ENCODE data around the gene BEST2. TPM values are rescaled to one million over a fixed set of nuclear protein-coding genes. Genes with fewer than 3 reads are reported as not detected.

BEST2 gene
- total RNA-seq, 1 experiment from 2014 or later: 3.3 TPM

DNA sequence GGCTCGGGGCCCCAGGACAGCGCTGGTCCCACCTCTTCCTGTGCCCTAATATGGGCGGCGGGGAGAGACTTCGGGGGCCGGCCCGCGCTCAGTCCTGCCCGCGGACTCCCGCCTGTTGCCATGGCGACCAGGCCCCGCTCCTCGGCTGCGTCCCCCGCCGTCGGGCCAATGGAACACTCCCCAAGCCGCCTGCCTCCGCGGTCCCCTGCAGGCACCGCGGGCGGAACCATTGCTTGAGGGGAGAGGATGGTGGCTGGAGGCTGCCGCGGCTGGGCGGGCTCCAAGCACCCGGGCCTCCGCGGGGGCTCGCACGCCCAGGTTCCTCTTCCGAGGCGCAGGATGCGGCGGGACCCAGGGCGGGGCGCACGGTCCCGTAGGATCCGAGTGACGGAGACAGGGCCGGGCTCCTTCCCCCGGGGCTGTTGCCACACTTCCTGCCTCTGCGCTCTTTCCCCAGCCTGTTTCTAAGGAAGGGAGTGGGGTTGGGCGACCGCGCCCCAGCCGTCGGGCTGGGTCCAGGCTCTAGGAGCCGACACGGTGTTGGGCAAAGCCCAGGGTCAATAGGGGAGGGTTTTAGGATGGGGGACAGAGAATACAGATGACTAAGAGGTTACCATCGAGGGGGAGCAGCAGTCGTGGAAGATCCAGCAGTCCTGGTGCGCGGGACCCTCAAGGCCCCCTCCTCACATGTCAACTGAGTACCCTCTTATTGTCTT, 38.5 kb downstream of the BEST2 start (continued):
- TF ChIP-seq, protein P1, sequence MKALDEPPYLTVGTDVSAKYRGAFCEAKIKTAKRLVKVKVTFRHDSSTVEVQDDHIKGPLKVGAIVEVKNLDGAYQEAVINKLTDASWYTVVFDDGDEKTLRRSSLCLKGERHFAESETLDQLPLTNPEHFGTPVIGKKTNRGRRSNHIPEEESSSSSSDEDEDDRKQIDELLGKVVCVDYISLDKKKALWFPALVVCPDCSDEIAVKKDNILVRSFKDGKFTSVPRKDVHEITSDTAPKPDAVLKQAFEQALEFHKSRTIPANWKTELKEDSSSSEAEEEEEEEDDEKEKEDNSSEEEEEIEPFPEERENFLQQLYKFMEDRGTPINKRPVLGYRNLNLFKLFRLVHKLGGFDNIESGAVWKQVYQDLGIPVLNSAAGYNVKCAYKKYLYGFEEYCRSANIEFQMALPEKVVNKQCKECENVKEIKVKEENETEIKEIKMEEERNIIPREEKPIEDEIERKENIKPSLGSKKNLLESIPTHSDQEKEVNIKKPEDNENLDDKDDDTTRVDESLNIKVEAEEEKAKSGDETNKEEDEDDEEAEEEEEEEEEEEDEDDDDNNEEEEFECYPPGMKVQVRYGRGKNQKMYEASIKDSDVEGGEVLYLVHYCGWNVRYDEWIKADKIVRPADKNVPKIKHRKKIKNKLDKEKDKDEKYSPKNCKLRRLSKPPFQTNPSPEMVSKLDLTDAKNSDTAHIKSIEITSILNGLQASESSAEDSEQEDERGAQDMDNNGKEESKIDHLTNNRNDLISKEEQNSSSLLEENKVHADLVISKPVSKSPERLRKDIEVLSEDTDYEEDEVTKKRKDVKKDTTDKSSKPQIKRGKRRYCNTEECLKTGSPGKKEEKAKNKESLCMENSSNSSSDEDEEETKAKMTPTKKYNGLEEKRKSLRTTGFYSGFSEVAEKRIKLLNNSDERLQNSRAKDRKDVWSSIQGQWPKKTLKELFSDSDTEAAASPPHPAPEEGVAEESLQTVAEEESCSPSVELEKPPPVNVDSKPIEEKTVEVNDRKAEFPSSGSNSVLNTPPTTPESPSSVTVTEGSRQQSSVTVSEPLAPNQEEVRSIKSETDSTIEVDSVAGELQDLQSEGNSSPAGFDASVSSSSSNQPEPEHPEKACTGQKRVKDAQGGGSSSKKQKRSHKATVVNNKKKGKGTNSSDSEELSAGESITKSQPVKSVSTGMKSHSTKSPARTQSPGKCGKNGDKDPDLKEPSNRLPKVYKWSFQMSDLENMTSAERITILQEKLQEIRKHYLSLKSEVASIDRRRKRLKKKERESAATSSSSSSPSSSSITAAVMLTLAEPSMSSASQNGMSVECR (CRISPR knock-in tag; IDR thresholded peaks at IDR 0.05; ENCODE audit: borderline replicate concordance): 0 out of 2 replicates have a peak, but pooled peaks have one; percentile 60
- TF ChIP-seq, protein P2, sequence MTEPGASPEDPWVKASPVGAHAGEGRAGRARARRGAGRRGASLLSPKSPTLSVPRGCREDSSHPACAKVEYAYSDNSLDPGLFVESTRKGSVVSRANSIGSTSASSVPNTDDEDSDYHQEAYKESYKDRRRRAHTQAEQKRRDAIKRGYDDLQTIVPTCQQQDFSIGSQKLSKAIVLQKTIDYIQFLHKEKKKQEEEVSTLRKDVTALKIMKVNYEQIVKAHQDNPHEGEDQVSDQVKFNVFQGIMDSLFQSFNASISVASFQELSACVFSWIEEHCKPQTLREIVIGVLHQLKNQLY (CRISPR knock-in tag; IDR thresholded peaks at IDR 0.05): no peak
- no peak for TF ChIP-seq MXD4 (CRISPR knock-in tag; IDR thresholded peaks at IDR 0.05; ENCODE audit: borderline replicate concordance)
- 0 out of 2 replicates have a peak, but pooled peaks have one; percentile 31 for TF ChIP-seq ETV6 (CRISPR knock-in tag; IDR thresholded peaks at IDR 0.05)

DNA sequence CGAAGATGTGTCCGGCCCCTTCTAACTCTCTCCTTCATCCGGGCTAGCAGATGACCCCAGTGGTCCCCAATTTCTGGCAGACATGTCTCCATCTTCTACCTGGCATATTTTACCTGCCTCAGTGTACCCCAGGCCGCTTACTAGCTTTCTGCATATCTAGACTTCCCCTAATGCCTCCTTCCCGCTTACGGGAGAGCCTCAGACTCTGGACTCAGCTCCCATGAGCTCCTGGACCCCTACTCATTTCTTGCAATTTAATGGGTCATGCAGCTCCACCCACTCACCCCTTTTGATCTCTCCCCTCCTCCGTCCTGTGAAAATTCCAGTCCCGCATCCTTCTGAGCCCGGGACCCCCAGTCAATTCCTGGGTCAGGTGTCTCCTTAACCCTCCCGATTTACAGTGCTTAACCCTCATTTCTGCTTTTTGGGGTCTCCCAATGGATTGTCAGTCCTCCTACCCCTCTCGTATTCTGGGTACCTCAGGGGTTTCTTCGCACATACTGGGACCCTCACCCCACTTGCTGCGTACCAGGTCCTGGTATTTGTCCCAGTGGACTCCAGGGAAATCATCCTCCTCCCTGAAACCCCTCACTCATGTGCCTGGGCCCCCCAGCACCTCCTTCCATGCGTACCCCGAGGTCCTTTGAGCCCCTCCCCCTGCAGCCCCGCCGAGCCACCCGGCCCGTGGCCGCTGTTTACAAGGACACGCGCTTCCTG, 39.2 kb downstream of the BEST2 start:
- ATAC-seq (no peak), DNase-seq (ENCODE audit: low spot score) (no peak)

DNA sequence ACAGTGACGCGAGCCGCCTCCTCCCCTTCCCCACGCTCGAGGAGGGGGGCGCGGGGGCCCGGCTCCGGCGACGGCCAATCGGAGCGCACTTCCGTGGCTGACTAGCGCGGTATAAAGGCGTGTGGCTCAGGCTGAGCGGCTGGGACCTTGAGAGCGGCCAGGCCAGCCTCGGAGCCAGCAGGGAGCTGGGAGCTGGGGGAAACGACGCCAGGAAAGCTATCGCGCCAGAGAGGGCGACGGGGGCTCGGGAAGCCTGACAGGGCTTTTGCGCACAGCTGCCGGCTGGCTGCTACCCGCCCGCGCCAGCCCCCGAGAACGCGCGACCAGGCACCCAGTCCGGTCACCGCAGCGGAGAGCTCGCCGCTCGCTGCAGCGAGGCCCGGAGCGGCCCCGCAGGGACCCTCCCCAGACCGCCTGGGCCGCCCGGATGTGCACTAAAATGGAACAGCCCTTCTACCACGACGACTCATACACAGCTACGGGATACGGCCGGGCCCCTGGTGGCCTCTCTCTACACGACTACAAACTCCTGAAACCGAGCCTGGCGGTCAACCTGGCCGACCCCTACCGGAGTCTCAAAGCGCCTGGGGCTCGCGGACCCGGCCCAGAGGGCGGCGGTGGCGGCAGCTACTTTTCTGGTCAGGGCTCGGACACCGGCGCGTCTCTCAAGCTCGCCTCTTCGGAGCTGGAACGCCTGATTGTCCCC, 39.9 kb downstream of the BEST2 start, which contains the start of gene JUNB:
JUNB (plus strand) TSS at position 142 of the 706 bp plus-strand sequence; CDS start at position 428, 286 bp downstream.
- CTCF ChIA-PET: interaction anchor here (0.9 to 14.0 kb wide), 10 partner anchors 10 to 119 kb away, joined by 3 to 341 read pairs (median 8); partner anchors contain the start of genes HOOK2, PRDX2 and THSD8
- TF ChIP-seq IRF2 (CRISPR knock-in tag; IDR thresholded peaks at IDR 0.05; ENCODE audit: borderline replicate concordance, low read depth): no peak
- no peak for TF ChIP-seq ZNF671 (CRISPR knock-in tag; IDR thresholded peaks at IDR 0.05)
- no peak for TF ChIP-seq NFATC4 (CRISPR knock-in tag; IDR thresholded peaks at IDR 0.05)
- TF ChIP-seq, protein P3, sequence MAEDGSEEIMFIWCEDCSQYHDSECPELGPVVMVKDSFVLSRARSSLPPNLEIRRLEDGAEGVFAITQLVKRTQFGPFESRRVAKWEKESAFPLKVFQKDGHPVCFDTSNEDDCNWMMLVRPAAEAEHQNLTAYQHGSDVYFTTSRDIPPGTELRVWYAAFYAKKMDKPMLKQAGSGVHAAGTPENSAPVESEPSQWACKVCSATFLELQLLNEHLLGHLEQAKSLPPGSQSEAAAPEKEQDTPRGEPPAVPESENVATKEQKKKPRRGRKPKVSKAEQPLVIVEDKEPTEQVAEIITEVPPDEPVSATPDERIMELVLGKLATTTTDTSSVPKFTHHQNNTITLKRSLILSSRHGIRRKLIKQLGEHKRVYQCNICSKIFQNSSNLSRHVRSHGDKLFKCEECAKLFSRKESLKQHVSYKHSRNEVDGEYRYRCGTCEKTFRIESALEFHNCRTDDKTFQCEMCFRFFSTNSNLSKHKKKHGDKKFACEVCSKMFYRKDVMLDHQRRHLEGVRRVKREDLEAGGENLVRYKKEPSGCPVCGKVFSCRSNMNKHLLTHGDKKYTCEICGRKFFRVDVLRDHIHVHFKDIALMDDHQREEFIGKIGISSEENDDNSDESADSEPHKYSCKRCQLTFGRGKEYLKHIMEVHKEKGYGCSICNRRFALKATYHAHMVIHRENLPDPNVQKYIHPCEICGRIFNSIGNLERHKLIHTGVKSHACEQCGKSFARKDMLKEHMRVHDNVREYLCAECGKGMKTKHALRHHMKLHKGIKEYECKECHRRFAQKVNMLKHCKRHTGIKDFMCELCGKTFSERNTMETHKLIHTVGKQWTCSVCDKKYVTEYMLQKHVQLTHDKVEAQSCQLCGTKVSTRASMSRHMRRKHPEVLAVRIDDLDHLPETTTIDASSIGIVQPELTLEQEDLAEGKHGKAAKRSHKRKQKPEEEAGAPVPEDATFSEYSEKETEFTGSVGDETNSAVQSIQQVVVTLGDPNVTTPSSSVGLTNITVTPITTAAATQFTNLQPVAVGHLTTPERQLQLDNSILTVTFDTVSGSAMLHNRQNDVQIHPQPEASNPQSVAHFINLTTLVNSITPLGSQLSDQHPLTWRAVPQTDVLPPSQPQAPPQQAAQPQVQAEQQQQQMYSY (CRISPR knock-in tag; IDR thresholded peaks at IDR 0.05): no peak
- TF ChIP-seq, protein P4, sequence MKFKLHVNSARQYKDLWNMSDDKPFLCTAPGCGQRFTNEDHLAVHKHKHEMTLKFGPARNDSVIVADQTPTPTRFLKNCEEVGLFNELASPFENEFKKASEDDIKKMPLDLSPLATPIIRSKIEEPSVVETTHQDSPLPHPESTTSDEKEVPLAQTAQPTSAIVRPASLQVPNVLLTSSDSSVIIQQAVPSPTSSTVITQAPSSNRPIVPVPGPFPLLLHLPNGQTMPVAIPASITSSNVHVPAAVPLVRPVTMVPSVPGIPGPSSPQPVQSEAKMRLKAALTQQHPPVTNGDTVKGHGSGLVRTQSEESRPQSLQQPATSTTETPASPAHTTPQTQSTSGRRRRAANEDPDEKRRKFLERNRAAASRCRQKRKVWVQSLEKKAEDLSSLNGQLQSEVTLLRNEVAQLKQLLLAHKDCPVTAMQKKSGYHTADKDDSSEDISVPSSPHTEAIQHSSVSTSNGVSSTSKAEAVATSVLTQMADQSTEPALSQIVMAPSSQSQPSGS (CRISPR knock-in tag; IDR thresholded peaks at IDR 0.05; ENCODE audit: borderline replicate concordance, low read depth): no peak
- no peak for TF ChIP-seq SOX15 (CRISPR knock-in tag; IDR thresholded peaks at IDR 0.05)
- TF ChIP-seq, protein P5, sequence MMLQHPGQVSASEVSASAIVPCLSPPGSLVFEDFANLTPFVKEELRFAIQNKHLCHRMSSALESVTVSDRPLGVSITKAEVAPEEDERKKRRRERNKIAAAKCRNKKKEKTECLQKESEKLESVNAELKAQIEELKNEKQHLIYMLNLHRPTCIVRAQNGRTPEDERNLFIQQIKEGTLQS (CRISPR knock-in tag; conservative IDR thresholded peaks at IDR 0.05): no peak

More for the DNA sequence above, 39.2 kb downstream of the BEST2 start:
- CTCF ChIA-PET: interaction anchor here (1.1 to 14.0 kb wide), 8 partner anchors 10 to 95 kb away, joined by 3 to 341 read pairs (median 14); partner anchors contain the start of genes HOOK2, PRDX2 and THSD8
- Mint-ChIP-seq H3K36me3 (no peaks in the 10 kb centered on the region), H3K27me3 (ENCODE audit: low read depth) (peaks cover 32% of the 10 kb centered on the region), H3K4me1 (peaks cover 32% of the 10 kb centered on the region), H3K9me3 (no peaks in the 10 kb centered on the region), H3K4me3 (peak overlapping the region; percentile 84), H3K27ac (peak overlapping the region; percentile 2; the same call in 1 of the 2 replicates)
- TF ChIP-seq ZNF219 (CRISPR knock-in tag; IDR thresholded peaks at IDR 0.05; ENCODE audit: borderline replicate concordance): peak; percentile 11; the same call in 1 of the 2 replicates
- TF ChIP-seq, protein P6, sequence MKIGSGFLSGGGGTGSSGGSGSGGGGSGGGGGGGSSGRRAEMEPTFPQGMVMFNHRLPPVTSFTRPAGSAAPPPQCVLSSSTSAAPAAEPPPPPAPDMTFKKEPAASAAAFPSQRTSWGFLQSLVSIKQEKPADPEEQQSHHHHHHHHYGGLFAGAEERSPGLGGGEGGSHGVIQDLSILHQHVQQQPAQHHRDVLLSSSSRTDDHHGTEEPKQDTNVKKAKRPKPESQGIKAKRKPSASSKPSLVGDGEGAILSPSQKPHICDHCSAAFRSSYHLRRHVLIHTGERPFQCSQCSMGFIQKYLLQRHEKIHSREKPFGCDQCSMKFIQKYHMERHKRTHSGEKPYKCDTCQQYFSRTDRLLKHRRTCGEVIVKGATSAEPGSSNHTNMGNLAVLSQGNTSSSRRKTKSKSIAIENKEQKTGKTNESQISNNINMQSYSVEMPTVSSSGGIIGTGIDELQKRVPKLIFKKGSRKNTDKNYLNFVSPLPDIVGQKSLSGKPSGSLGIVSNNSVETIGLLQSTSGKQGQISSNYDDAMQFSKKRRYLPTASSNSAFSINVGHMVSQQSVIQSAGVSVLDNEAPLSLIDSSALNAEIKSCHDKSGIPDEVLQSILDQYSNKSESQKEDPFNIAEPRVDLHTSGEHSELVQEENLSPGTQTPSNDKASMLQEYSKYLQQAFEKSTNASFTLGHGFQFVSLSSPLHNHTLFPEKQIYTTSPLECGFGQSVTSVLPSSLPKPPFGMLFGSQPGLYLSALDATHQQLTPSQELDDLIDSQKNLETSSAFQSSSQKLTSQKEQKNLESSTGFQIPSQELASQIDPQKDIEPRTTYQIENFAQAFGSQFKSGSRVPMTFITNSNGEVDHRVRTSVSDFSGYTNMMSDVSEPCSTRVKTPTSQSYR (CRISPR knock-in tag; IDR thresholded peaks at IDR 0.05): no peak
- POLR2A ChIA-PET: interaction anchor here (1.8 to 3.1 kb wide), 4 partner anchors 8 to 16 kb away, joined by 6 to 29 read pairs (median 12); partner anchors contain the start of genes HOOK2, PRDX2 and THSD8

More for the DNA sequence above, 39.9 kb downstream of the BEST2 start, which contains the start of gene JUNB:
- no peaks in the 10 kb centered on the region for H3K36me3 Mint-ChIP-seq
- H3K4me3 Mint-ChIP-seq: peak within 1 kb of the TSS; percentile 84
- POLR2A ChIA-PET: interaction anchor here (0.6 to 3.1 kb wide), 10 partner anchors 8 to 174 kb away, joined by 3 to 29 read pairs (median 4); partner anchors contain the start of genes DNASE2, HOOK2, PRDX2 and RNASEH2A
- peak within 1 kb of the TSS; percentile 79 for H3K27ac Mint-ChIP-seq
- H3K4me1 Mint-ChIP-seq: peaks cover 39% of the 10 kb centered on the region
- no peaks in the 10 kb centered on the region for H3K9me3 Mint-ChIP-seq
- H3K27me3 Mint-ChIP-seq (ENCODE audit: low read depth): peaks cover 32% of the 10 kb centered on the region
- ATAC-seq (peak; percentile 17), DNase-seq (ENCODE audit: low spot score) (peak; percentile 81)

Data from WTC11 (cell line).